NOMO-1 treated with DMSO at 0.1 percent for 48 hours (cell line): ENCODE results near the gene RNF25.

Experiments used
- DNase-seq: peaks from one replicate; lab custom pipeline; 2025; ENCODE audit not compliant: unreplicated experiment; lab: John Stamatoyannopoulos, UW

Gene RNF25

DNA sequence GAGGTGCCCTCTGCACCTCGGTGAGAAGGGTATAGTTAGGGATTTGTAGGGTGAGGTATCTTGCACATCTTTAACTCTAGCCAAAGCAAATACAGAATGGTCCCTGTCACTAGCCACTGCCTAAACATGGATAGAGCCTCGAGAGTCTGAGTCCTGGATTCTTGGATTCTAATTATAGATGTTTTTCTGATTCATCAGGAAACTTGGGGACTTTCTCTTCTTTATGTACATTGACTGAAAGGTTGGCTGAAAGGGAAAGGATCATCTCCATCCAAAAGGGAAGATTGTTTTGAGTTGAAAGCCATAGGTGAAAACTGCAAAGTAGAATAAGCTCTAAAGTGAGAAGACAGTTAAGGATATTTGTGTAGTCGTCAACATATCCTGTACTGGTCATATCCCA, 8.3 kb upstream of the RNF25 start:
- no peak for DNase-seq

DNA sequence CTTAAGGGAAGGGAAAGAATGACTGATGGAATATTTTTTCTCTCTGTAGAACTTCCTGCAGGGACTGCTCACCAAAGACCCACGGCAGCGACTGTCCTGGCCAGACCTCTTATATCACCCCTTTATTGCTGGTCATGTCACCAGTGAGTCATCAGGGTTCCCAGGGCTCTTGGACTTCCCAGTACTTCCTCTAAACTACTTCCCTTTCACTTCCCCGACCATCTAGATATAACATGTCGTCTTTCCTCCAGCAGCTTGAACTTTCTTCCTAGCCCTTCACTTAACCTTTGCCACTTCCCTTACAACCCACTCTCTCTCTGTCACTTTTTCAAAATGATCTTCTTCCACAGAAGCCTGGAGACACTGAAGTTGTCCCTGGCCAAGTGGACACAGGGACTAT, 7.3 kb upstream of the RNF25 start:
- DNase-seq = peak; percentile 28

DNA sequence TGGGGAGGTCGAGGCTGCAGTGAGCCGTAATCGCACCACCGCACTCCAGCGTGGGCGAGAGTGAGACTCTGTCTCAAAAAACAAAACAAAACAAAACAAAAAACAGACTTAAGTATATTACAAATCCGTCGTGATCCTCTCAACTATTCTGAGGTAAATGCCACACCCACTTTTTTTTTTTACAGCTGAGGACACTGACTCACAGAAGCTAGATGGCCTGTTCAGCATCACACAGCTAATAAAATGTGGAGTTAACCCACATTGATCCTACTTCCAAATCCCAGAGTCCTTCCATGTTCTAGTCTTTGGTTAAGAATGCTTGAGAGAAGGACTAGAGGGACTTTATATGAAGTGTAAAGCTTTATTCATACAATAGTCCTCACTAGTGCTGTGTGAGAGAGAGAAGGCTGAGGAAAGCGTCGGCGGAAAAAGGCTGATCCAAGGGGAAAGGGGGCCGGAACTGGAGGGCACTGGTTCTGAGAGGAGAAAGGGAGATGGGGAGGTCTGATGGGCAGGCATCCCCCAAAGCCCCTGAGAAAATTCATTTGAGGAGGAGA, 627 bp downstream of the RNF25 start:
- no peak for DNase-seq

DNA sequence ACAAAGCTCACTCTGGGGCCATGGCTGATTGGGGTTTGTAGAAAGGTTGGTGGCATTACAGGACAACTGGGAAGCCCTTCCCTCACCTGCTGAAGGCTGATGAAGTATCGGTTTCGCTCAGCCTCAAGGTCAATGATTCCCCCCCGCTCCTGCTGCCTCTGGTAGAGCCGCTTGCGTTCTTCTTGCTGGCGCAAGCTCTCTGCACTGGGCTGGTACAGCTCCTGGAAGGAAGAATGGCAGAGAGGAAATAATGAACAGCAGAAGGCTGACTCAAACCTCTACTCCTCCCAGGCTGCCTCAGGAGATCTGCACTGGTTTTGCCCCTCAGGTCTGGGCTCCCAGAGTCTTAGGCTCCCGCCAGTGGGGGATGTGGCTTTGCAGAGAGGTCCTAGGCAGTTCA, 7.1 kb downstream of the RNF25 start:
- DNase-seq = no peak

DNA sequence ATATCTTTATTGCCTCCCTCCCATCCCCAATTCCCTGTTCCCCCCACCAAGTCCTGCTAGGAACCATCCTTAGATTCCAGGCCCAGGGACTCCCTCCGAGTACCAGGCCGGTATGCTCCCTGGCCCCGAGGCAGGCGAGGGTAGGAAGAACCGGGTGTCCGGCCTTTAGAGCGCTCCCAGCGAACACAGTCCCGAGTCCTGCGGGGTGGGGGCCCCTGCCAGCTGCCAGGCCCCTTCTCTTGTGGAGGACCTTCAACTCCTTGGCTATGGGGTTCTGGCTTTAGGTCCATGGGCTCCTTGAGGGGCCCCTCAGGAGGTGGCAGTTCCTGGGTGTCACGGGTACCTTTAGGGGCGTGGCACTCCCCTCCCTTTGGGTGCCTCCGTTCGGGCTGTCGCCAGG, 7.9 kb downstream of the RNF25 start:
- DNase-seq = no peak

DNA sequence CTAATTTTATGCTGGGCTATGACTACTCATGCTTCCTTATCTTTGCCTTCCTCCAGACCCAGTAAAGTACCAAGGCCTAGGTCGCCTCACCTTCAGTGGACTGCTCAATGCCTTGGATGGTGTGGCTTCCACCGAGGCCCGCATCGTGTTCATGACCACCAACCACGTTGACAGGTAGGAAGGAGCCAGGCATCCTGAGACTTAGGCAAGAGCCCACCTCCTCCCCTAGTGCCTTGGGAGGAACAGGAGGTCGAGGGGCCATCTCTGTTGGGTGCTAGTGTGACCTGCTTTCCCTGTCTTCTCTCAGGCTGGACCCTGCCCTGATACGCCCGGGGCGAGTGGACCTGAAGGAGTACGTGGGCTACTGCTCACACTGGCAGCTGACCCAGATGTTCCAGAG, 9.0 kb downstream of the RNF25 start:
- DNase-seq = no peak

DNA sequence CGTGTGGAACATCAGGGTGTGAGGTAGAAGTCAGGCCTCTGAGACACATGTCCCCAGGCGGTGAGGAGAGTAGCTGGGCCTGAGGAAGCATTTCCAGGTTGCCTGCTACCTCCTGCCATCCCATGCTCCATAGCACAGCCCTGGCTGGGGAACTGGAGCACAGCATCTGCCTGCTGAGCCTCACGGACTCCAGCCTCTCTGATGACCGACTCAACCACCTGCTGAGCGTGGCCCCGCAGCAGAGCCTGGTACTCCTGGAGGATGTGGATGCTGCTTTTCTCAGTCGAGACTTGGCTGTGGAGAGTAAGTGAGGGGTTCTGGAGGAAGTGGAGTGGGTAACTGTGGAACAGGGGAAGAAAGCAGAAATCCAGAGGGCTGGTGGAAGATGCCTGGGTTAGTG, 9.4 kb downstream of the RNF25 start:
- no peak for DNase-seq

DNA sequence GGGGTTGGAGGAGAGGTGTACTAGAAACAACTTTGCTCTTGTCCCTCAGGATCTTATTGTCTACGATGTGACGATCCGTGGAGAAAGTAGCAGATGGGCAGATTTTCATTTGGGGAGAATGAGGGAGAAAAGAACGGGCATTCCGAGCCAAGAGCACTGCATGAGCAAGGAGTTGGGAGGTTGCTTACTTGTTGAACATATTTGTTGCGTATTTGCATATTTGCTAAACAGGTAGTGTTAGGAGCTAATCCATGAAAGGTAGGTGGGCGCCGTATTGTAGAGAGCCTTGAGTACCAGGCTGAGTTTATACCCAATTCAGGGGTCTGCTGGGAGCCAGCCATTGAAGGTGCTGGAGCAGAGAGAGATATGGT, 11.8 kb downstream of the RNF25 start:
- no peak for DNase-seq

DNA sequence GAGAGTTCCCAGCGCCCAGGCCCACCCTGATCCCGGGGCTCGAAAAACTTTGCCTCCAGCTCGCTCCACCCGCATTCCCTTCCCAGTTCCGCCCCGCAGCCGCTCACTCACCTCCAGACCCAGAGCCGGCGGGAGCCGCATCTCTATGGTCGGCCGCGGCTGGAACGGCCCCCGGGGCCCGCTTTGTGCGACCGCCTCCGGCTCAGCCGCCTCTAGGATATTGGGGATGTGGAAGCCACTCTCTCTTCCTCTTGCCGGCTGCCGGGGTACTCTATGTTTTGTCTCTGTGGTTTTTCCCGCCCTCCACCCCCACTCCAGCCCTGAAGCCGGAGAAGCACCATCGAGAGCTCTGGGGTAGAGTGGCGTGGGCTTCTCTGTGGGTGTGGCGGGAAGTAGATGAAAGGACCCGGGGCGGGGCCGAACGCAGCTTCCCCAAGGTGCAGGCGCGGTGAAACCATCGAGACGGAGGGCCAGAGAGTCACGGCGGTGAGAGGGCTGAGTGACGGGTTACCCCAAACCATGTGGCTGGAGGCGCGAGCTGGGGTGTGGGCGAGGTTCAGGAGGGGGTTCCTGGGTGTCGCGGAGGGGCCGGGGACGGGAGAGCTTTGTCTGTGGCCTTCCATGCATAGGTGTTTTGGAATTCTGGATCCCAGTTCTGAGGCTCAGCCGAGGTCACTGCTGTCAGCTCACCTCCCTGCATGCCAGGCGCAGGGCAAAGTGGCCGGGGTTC, 12.4 kb downstream of the RNF25 start, which contains the start of the genes BCS1L and ZNF142:
Gene BCS1L, plus strand, starts transcription at position 426 of the 730 bp plus-strand sequence. CDS start 1,305 bp downstream, outside the sequence.
Gene ZNF142, minus strand, starts transcription at position 366 of the 730 bp plus-strand sequence. CDS start 3,194 bp downstream, outside the sequence.
- peak; percentile 94 for DNase-seq

DNA sequence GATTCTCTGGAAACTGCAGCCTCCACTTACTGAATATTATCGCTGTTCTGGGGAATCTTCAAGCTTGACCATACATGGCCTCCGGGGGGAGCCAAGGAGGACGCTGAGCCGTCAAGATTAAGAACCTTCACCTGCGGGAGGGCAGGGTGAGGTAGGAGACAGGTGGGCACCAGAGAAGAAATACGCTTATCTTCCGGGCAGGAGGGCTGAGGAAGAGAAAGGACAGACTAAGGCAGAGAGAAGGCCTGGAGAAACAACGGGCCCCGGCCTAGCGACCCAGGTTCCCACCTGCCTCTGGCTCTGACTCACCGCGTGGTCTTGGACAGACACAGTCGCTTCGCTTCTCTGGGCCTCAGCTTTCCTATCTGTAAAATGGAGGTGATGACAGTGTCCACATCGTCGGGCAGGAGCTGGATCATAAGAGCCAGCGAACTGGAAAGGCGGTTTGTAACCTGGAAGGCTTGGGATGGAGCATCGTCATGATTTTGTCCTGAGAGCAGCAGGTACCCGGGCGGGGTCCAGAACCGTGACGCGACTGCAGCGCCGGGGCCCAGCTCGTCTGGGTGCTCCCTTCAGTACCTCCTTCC, 13.0 kb downstream of the RNF25 start:
- peak; percentile 45 for DNase-seq

DNA sequence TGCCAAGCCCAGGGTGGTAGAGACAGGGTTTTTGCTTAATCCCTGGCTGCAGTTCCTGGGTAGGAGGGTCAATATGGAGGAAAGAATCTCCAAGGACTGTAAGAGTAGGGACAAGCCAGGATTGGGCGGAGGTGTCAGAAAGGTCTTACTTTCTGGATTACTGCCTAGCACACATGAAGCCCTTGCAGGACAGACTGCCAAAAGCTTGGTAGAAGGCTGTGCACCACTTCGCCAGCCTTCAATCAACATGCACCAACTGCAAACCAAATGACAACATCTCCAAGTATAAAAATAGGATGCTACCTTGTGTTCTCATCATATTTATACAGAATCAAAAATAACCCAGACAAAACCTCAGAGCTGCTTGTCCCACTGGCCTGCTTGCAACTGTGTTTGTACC, 16.1 kb downstream of the RNF25 start:
- no peak for DNase-seq

DNA sequence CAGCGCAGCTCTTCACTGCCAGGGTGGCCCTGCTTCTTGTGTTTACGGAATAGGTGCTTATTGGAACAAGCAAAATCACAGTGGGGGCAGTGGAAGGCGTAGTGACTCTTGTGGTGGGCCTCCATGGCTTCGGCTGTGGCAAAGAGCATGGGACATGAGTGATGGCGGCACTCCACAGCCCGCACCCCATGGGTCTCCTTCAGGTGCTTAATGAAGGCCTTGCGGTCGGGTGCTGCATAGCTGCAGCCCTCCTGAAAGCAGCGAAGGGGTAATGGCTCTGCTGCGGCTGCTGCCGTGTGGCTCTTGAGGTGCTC, 23.1 kb downstream of the RNF25 start:
- DNase-seq = no peak

DNA sequence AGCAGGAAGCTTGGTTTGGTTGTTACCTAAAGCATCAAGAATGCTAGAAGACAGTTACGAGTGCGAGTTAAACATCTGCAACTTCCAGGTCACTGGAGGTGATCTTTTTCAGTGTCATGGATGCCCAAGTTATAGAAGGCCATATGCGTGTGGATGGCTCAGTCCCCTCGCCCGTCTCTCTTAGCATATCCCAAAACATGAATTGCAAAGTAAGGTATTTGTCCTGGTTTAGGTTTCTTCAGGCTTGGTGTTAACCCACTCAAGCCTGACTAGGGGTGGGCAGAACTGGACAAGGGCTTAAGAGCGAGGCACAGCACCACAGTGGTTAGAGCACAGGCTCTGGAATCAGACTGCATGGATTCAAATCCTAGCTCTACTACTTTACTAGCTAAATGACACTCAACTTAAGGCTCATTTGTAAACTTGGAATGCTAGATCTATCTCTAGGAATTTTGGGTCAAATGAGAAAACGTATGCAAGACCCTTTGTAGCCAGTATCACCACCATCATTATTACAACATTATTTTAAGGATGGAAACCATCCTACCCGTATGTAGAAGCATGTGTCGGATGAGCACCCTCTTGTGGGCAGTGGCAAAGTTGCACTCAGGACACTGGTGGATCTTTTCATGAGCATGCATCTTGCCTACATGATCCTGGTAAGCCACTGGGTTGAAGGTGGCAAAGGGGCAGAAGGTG, 23.6 kb downstream of the RNF25 start:
- peak; percentile 29 for DNase-seq

DNA sequence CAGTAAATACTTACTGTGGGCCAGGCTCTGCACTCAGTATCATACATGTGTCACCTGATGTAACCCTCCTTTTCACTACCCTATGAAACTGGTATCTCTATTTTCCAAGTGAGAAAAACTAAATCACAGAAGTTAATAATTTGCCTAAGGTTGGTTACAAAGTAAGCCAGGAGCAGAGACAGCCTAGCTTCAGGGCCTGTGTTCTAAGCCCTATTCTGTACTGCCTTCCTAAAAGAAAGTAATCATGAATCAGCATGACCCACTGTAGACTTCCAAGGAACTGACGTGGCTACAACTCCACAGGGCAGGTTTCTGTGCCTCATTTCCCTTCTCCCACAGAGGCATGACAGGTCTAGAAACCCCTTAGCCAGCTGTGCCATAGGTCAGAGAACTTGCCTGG, 26.7 kb downstream of the RNF25 start:
- no peak for DNase-seq

DNA sequence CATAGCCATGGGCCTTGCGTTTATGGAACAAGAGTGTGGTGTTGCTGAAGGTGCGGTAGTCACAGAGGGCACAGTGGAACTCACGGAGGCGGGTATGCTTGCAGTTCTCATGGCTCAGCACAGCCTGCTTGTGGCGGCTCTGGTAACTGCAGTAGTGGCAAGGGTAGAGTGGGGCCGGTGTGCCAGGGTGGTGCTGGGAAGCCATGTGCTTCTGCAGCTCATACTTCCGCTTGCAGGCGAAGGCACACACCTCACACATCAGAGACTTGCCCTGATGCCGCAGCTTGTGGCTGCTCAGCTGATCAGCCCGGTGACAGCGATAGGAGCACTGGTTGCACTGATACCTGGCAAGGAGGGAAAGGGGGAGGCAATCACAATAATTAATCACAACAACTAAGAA, 27.1 kb downstream of the RNF25 start:
- DNase-seq = no peak

DNA sequence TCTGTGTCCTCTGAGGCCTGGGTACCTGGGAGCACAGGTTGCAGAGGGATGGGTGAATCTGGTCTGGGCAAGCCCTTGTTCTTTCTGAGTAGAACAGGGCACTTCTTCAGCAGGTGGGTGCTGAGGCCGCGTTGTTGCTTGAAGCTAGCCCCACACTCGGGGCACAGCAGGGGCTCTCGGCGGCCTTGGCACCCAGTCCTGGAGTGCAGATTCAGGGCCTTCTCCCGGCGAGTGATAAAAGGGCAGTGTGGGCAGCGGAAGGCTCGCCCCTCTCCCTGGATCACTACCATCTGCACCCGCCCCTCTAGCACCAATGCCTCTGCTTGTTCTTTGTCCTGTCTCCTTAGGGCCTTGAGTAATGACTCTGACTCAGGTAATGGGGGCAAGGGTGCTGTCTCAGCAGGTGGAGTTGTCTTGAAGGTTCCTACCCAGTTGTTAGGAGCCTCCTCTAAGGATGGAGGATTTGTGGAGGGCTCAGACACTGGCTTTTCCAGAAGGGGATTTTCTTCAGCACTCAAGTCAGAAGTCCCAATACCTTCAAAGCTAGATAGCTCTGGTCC, 28.0 kb downstream of the RNF25 start:
- DNase-seq = no peak

DNA sequence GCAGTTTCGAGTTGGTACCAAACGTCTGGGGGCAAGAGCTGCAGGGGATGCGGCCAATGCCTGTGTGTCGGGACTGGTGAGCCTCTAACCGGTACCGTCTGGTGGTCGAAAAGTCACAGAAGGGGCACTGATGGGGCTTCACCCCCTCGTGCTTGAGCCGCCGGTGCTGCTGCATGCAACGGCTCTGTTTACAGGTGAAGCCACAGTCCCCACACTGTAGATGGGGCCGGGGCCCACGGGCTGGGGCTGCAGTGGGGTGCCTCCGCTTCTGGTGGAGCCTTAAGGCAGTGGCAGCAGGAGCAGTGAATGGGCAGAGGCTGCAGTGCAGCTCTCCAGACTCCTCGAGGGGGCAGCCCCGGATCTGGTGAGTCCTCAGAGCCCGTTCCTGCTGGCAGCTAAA, 29.0 kb downstream of the RNF25 start:
- no peak for DNase-seq

DNA sequence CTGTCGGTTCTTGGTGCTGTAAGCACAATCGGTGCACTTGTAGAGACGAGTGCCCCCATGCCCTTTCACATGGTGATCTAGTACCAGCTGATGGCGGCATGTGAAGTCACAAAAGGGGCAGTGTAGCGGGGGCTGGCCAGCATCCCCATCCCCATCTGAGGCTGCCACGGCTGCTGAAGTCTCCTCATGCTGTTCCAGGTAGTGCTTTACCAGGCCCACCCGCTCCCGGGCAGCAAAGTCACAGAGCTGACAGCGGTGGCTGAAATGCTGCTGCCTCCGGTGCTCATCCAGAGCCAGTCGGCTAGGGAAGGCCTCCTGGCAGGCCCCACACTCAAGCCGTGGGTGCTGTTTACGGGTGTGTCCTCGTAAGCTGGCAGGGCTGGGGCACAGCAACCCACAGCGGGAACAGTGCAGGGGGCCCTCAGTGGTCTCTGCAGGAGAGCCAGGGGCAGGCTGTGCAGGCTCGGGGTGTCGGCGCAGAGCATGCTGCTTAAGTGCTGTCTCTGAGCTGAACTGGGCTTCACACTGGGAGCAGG, 29.6 kb downstream of the RNF25 start:
- no peak for DNase-seq

DNA sequence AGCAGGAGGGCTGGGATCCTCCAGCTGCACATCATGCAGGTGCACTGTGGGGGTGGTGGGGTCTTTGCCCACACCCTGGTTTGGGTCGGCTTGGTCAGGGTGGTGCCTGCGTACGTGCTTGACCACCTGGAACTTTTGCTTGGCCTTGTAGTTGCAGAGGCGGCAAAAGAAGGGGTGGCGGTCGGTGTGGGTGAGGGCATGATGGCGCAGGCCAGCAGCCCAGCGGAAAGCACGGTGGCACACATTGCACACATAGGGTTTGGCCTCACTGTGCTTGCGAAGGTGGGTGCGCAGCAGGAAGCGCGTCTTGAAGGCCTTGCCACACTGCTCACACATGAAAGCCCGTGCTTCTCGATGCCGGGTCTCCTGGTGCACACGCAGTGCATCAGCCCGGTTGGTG, 33.4 kb downstream of the RNF25 start:
- DNase-seq = no peak

DNA sequence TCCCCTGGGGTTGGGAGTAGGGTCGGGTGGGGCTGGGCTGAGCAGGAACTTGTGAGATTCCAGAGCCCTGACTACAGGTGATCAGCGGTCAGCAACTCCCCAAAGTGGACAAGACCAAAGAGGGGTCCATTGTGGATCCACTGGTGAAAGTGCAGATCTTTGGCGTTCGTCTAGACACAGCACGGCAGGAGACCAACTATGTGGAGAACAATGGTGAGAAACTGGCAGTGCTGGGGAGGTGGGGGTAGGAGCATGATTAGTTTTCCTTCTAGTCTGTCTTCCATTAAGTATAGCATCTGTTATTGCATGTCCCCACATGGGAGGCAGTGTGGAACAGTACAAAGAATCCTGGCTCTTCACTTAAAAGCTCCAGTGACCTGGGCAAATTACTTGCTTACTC, 36.1 kb downstream of the RNF25 start:
- no peak for DNase-seq

DNA sequence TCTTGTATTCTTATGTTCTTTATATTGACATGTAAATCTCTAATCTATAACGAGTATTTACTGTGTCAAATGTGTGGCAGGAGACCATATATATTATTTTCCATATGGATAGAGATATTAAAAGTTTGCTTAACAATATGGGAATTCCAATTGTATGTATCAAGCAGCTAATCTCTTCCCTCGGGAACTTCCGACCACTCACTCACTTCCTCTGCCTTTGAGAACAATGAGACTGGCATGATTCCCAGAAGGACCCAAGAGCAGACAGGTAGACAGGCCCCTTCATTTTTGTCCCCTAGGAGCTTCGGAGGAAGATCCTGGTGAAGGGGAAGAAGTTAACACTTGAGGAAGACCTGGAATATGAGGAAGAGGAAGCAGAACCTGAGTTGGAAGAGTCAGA, 40.0 kb downstream of the RNF25 start:
- DNase-seq = no peak

DNA sequence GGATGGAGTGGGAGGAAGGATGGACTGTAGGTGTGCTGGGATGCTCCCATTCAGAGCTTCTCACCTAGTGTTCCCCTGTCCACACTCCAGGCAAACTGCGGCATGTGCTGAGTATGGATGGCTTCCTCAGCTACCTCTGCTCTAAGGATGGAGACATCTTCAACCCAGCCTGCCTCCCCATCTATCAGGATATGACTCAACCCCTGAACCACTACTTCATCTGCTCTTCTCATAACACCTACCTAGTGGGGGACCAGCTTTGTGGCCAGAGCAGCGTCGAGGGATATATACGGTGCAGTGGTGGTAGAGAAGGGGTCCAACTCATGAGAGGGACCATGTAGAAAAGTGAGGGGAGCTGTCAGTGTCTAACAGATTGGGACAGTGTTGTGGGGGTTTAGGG, 43.9 kb downstream of the RNF25 start:
- no peak for DNase-seq
